HG02970 (cell line): ENCODE results near the gene UNC5C.

Experiments used
- ATAC-seq: cut with Tn5 transposase; IDR thresholded peaks from one replicate; pipeline ENCODE4 v1.9.1; 2021; ENCODE audit warnings: mild to moderate bottlenecking, moderate library complexity, moderate number of reproducible peaks; ENCODE audit not compliant: unreplicated experiment, low FRiP score

The UNC5C gene

DNA sequence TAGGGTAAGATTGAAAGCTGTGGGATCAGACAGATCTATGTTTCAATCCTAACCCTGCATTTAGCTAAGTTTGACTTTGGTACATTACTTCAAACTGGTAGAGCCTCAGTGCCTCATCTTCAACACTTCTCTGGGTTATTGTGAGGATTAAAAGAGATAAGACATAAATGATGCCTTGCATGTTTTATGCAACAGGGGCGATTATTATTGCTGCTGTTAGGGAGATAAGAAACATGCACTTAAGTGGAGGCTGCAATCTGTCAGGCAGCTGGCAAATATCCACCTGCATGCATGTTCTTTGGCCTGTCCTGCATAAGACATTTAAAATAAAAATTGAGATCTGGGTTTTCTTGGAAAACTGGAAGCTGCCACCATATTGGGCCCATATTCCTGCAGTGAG is 24.6 kb downstream of the UNC5C start:
- no peak for ATAC-seq

DNA sequence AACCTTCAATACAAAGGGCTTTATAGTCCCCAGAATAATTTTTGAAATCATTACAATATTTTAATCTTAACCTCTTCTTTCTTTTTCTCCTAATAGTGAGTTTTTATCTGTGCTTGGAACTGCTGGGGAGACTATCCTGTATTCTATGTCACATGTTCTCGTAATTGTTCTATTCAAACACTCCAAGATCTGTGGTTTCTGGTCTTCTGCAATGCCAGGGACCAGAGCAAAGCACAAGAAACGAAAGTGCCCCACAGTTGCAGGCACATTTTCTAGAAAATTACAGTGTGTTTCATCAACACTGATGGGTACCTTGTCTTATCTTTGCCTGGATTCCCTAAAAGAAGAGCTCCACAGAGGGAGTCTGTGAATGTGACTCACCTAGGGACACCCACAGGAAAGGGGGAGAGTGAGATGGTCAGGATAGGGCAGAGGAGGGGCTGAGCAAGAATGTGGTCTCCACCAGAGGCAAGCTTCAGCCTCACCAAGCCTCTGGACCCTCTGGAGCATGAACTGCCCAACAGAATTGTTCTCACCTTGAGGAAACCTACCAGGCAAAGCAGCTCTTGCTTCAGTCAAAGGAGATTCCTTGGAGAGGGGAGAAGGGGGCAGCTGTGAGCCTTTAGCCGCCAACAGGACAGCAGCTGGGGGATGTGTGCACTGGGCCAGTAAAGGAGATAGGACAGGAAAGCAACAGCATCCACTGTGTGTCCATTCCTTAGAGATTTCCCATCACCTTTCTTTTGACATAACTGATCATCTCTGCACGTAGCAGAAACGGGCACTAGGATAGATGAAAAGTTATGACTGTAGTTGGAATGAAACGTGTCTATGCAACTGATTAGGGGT is 25.9 kb downstream of the UNC5C start:
- ATAC-seq, result no peak

DNA sequence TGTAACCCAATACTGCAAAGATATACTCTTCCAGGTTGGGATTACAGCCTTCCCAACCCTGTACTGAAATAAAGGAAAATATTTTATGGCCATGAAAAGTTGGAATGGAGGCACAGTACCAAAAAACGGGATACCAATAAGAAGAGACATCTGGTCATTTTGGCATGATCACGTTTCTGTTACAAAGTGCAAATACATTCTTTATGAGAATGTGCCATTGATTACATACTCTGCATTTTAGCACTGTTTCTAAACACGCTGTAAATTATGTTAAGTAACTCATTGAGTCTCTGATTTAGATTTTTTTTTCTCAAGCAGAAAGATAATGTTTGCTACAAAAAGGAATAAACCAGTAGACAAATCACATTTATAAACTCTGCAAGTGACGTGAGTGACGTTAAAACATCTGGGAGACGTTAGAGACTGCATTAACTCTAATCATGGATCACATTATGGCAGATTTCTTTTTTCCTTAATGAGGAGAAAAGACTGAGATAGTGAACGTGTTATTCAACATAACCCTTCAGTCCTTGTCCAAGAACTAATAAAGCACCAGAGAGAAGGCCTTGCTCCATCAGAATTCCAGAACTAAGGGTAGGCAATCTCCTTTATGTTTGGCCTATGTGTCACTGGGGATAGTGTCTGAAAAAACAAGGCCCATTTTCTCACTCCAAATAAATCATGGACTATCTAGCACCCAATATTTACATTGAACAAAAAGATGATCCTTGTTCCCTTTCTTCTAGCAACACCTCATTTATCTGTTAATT is 31.0 kb downstream of the UNC5C start:
- no peak for ATAC-seq

DNA sequence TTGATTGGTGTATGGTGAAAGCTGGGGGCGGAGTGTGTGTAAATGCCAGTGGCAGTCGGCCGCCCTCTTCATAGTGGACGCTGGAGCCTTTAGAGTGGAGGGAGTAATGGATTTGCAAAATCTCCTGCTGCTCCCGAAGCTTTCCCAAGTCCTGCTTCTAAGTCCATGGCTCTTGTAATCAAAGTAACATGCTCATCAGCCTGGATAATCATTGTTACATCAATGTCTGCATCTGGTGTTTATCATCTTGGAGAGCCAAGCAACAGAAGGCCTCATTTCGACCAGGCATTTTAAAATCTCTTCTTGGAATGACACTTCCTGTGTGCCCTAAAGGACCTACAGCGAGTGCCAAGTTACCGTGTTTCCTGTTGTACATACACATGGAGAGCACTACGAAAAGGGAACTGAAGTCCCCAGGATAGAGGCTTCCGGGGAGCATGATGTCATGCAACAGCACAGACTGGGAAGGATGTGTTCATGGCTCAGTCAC is 32.2 kb downstream of the UNC5C start:
- no peak for ATAC-seq

DNA sequence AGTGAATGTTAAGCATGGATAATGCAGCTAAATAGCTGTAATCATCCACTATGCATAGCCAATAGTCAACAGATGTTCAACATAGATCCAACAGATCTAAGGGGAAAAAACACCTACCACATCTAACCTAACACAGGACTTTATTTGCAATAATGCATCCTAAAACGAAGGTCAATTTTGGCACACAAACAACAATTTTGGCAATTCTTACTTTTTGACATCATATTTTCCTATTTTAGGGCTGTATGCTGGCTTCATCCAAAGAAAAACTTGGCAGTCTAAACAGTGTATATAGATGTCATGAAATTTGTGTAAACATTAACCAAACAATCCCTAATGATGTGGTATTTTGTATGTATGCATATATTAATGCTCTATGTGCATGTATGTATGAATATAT is 33.2 kb downstream of the UNC5C start:
- ATAC-seq, result no peak

DNA sequence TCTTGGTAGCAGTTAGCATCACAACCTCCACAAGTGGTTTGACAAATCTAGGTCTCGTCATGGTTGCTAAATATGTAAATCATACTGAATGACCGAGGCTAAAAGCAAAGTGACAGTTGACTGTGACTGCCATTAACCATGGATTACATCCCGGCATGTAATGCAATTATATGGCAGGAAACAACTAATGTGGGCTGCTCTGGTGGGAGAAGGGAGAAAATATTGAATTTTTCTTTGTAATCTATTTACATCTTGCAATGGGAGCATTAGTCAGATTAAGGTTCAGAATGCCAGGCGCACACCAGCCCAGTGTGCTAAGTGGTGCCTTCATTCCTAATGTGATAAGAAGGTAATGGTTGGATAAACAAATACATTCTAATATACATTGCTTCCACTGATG is 35.8 kb downstream of the UNC5C start:
- ATAC-seq, result no peak

DNA sequence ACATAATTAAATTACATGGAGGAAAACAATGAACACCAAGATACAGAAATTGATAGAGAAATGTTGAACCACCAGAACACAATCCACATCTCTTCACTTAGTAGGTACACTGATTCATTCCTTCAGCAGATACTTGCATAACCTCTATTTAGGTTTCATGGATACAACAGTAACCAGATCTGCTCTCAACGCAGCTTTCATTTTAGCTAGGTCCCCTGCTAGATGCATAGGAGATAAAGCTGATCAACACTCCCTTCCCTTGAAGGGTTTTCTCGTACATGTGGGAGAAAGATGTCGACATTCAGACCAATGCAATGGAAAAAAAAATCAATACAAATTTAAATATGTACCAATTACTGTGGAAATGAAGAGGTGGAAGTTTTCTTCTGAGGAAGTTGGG is 37.3 kb downstream of the UNC5C start:
- ATAC-seq, result no peak

DNA sequence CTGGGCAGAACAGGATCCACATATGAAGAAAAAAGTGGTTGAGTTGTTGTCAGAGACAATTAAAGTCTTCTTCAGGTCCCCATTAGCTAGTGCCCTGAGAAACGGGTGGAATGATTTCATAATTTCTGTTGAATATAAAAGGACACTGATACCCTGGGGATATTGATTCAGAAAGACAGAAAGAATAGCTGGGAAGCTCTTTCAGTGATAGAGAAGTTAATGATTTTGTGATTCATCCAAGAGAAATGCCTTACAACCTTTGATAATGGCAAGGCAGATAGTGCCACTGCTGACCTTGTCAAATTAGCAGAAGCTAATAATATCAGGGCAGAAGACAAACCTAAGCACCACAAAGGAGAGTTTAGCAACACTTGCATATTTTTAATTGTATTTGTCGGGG is 37.9 kb downstream of the UNC5C start:
- ATAC-seq, result no peak

DNA sequence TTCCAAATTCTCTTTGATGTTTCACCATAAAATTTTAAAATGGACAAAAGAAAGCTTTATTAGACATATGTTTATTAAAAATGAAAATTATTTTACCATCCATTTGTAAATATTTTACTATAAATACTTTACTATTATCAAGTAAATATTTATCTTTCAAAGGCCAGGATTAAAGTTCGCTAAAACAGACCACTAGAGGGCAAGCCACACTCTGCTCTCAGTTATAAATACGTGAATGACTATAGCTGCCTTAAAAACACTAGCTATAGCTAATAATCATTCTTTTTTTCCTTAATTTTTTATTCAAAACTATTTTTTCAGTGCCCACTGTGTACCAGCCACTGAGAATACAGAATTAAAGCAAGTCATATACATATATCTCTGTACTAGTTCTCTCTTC is 38.6 kb downstream of the UNC5C start:
- no peak for ATAC-seq

DNA sequence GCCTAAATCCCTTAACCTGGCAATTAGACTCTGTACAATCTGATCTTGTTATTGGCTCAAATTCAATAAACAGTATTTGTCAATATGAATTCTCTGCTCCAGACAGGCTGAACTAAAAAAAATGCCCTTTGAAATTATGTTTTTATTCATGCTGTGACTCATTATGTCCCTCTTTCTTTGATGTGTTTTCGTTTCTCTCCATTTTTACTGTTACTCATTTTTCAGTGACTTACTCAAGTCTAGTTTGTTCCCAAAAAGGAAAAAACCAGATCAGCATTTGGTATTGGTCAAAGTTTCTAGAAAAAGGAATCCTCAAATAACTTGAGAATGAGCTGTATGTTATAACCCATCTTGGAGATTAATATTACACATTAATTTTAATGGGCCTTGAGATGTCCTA is 40.4 kb downstream of the UNC5C start:
- no peak for ATAC-seq

DNA sequence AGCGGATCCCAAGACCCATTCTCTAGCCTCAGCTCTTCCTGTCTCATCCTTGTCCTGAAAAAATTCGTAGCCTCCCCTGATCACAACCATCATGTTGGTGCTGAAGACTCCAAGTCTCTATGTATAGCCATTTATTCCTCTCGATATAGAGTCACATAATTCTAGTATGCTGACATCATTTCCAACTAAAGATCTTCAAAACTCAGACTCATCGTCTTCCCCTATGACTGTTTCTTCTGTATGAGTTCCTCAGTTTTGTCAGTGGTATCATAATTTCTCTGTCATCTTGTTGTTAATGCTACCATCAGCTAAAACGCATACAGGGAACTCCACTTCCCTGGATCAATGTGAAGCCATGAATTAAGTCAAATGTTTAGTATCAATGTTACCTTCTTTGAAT is 41.2 kb downstream of the UNC5C start:
- ATAC-seq, result no peak

DNA sequence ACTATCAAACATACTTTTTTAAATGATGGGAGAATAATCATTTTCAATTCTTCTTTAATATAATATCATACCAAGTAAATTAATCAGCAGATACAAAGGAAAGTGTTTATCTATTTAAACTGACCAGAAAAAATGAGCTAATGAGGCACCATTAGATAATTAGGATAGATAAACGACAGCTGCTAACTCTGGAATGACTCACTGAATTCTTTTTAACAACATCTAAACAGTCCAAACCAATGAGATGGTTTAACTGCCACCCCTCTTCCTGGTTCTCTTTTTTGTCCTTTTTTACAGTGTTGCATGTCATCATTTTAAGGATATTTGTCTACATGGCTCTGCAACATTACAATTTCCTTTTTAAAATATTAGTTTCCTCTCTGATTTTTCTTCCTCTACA is 41.6 kb downstream of the UNC5C start:
- no peak for ATAC-seq

DNA sequence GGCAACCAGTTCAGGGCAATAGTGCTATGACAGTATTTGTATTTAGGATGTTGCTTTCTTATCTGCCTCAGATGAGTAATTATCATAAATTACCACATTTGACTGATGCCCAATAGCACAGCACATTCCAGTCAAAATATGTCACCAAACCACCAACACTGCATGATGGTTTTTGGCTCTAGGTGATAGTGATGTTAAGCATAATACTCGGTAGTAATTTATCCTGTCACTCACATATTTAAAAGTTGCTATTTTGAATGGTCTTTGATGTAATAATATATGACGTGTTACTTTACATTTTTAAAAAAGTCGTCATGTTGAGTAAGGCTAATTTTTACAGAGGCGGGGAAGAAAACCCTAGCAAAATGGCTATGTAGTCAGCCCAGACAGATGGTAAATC is 42.5 kb downstream of the UNC5C start:
- no peak for ATAC-seq

DNA sequence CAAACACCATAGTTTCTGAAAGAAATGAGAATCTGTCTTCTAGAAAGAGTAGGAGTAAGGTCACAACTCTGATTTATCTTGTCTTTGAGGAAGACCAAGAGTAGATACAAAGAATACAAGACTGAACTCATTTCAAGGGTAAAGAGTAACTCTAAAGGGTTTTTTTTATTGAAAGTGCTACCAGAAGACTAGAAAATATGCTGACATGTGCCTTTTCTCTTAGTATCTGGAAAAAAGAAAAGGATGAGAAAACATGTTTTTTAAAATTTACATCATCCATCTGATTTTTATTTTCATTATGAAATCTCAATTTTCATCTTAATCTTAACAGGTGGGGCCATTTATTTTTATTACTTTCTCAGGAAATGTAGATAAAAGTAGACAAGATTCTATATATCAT is 43.0 kb downstream of the UNC5C start:
- no peak for ATAC-seq

DNA sequence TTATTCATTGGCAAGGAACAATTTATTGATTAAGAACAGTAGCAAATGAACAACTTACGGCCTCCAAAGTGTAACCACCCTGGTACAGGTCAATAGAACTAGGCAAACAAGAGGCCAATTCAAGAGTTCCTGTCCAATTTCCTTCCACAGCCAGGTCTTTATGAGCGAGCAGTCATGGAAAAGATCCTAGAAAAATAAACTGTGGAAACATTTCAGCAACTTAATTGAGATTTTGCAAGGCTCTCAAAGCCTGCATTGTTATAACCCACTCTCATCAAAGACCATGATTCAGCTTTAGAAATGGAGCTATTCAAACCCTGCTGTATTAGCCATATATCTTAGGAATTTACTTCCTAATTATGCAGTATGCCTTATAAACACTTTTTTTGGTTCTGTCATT is 43.6 kb downstream of the UNC5C start:
- ATAC-seq, result no peak

DNA sequence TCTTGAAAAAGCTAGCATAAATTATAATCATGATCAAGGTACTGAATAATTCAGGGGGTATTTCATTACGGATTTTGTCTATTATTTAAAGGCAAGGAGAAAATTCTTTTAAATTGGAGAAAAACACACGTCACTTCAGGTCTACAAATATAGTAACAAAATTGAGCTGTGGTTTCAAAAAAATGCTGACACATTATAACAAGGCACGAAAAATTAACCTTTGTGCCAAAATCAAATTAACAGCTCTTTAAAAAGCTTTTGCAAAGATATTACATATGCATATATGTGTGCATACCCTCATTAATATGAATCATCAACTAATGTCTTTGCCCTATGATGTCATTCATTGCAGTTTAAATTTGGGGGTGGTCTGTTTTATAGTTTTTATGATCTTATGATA is 44.3 kb downstream of the UNC5C start:
- ATAC-seq, result no peak

DNA sequence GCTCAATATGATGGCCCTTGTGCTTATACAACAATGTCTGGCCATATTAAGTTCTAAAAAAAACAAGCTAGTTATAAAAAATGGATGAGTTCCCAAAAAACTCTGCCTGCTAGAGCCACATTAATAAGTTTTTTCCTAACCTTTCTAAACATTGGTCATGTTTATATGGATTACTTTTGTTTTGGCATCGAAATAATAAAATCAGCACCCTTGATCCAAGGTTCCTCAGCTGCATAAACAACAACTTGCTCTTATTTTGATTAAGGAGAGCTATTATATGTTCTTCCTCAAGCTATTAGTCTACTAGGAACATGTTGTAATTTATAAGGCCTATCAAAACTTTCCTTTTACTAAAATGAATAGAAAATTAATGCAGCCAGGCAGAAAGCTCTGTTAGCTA is 48.4 kb downstream of the UNC5C start:
- ATAC-seq, result no peak

DNA sequence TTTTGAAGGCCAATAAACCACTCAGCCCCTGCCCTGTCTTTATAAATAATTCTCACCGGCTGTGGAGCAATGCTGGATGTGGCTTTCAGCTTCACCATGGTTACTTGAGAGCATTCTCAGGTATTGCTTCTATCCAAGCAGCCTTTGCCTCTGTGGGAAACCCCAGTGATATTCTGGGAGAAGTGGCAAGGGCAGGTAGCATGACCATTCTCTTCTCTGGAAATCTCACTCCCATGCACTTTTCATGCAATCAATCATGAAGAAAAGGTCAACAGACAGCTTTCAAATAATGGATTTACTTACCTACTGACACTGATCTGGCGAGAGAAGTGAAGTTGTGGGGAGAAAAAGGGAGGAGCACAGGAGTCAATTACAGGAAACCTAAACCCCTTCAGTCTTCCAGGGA is 49.5 kb downstream of the UNC5C start:
- ATAC-seq, result no peak

DNA sequence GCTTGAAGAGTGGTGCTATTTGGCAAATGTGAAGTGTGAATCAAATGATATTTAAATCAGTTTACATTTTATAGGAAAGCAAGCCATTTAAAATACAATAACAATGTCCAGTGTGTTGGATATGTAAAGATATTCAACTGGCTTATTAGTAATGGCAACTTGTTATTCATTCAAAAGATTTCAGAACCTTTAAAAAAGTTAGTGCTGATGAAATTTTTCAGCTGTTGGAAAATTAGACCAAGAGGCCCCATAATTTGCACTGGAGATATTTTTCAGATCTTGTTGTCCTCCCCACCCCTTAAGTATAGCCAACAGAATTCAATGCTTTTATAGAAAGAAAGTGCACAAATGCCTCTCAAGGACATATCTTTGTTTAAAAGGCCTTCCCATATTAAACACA is 54.6 kb downstream of the UNC5C start:
- no peak for ATAC-seq

DNA sequence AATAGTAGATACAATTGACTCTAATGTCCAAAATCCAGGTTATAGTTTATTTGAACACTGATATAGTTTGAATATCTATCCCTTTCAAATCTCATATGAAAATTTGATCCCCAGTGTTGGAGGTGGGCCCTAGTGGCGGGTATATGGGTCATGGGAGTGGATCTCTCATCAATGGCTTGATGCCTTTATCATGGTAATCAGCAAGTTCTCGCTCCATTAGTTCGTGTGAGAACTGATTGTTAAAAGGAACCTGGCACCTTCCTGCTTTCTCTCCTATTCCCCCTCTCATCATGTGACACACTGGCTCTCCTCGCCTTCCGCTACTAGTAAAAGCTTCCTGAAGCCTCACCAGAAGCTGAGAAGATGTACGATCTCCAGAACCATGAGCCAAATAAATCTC is 70.1 kb downstream of the UNC5C start:
- no peak for ATAC-seq

DNA sequence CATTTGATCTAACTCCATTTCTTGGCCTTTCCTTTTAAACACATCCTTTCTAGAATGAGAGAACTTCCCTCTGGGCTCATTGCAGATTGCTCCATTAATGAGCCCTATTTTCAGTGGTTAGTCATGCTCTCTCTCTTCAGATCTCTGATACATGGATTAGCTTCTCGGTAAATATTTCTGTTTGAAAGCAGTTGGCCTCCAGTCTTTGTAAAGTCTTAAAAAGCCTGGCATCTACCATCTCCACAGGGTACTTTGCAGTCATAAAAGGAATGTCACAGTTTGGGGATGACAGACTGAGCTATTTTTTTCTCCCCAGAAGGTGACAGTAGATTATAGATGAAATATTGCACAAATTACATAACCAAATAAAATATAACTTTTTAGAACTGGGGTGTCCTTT is 72.7 kb downstream of the UNC5C start:
- ATAC-seq, result no peak

DNA sequence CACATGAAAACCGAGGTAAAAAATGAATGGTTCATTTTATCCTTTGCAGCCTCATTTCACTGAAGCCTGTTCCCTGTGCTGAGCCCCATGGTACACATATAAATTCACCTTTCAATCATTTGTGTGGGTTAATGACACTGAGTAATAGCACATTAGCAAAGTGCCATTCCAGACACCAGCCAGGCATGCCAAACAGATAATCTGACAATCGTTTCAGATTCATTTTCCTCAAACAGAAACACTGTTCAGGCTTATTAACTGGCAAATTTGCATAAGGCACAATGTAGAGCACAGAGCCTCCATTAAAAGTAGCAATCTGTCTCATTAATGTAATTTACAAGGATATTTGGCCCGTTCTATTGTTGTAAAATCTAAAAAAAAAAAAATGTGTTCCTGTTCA is 76.2 kb downstream of the UNC5C start:
- no peak for ATAC-seq
